ENCODE results near the gene RNPEP. TPM values are rescaled to one million over a fixed set of nuclear protein-coding genes. Genes with fewer than 3 reads are reported as not detected.

The RNPEP gene
- total RNA-seq, 2 experiments from 2014 or later = 19.9 to 20.8 TPM

GRCh38 chr1:201941420-201942128, 40.9 kb upstream of the RNPEP start:
- Mint-ChIP-seq H3K27me3 (peaks cover 59% of the 10 kb centered on the region), H3K27ac (no peak overlapping the region), H3K36me3 (ENCODE audit: low read depth) (no peaks in the 10 kb centered on the region), H3K4me1 (ENCODE audit: low read depth) (peaks cover 16% of the 10 kb centered on the region), H3K9me3 (no peaks in the 10 kb centered on the region), H3K4me3 (no peak overlapping the region)
- ChIA-PET CTCF (no interaction called here), POLR2A (interaction anchor here (0.6 kb wide), 1 partner anchor 20 kb away, joined by 3 read pairs; no protein-coding TSS in a partner anchor)
- DNase-seq = no peak
- Histone ChIP-seq H3K9me3 (ENCODE audit: control insufficient read depth in 1 of 2, insufficient read depth in 1 of 2, low read length in 2 of 2) (peaks cover 0 to 7% of the 10 kb centered on the region in 2 experiments), H3K4me3 (ENCODE audit: low read length) (no peak overlapping the region), H3K4me1 (ENCODE audit: insufficient read depth, low read length) (peaks cover 7% of the 10 kb centered on the region), H3K36me3 (ENCODE audit: insufficient read depth, low read length) (no peaks in the 10 kb centered on the region), H3K27me3 (ENCODE audit: control insufficient read depth in 1 of 2, insufficient read depth in 2 of 2, low read length in 2 of 2) (peaks cover 27 to 34% of the 10 kb centered on the region in 2 experiments), H3K27ac (ENCODE audit: low read depth in 1 of 2, low read length in 2 of 2) (no peak overlapping the region)
- TF ChIP-seq CTCF (IDR thresholded peaks at IDR 0.05) = no peak
- intact Hi-C loops (cut with DNase I, micrococcal nuclease) = loop anchor here in 1 of 2 experiments (5.0 kb wide), 1 partner anchor 51 kb away; no protein-coding TSS in a partner anchor
- ATAC-seq (ENCODE audit: poor library complexity) = no peak

- intact Hi-C loops (cut with DNase I, micrococcal nuclease) = loop anchor here in 1 of 2 experiments (5.0 kb wide), 1 partner anchor 50 kb away; no protein-coding TSS in a partner anchor
- no peak for ATAC-seq (ENCODE audit: poor library complexity)
- Mint-ChIP-seq H3K4me3 (no peak overlapping the region), H3K27ac (no peak overlapping the region), H3K9me3 (no peaks in the 10 kb centered on the region), H3K4me1 (ENCODE audit: low read depth) (peaks cover 19% of the 10 kb centered on the region), H3K27me3 (peaks cover 64% of the 10 kb centered on the region), H3K36me3 (ENCODE audit: low read depth) (no peaks in the 10 kb centered on the region)
- no peak overlapping the region for H3K27ac ChIP-seq (ENCODE audit: low read depth in 1 of 2, low read length in 2 of 2)
- ChIA-PET CTCF (no interaction called here), POLR2A (interaction anchor here (0.6 kb wide), 1 partner anchor 20 kb away, joined by 3 read pairs; no protein-coding TSS in a partner anchor)
- H3K4me1 ChIP-seq (ENCODE audit: insufficient read depth, low read length) = peaks cover 8% of the 10 kb centered on the region
- no peak for TF ChIP-seq CTCF (IDR thresholded peaks at IDR 0.05)
- H3K4me3 ChIP-seq (ENCODE audit: low read length) = no peak overlapping the region
- DNase-seq = no peak
- H3K9me3 ChIP-seq (ENCODE audit: control insufficient read depth in 1 of 2, insufficient read depth in 1 of 2, low read length in 2 of 2) = peaks cover 0 to 8% of the 10 kb centered on the region in 2 experiments
- H3K36me3 ChIP-seq (ENCODE audit: insufficient read depth, low read length) = no peaks in the 10 kb centered on the region
- peaks cover 32 to 39% of the 10 kb centered on the region in 2 experiments for H3K27me3 ChIP-seq (ENCODE audit: control insufficient read depth in 1 of 2, insufficient read depth in 2 of 2, low read length in 2 of 2)
Measured at GRCh38 chr1:201942129-201942495, 40.3 kb upstream of the RNPEP start.

GRCh38 chr1:201944002-201944401, 38.4 kb upstream of the RNPEP start:
- ATAC-seq (ENCODE audit: poor library complexity) (no peak), DNase-seq (no peak)
- intact Hi-C loops (cut with DNase I, micrococcal nuclease) = loop anchor here in 1 of 2 experiments (5.0 kb wide), 1 partner anchor 48 kb away; no protein-coding TSS in a partner anchor
- Histone ChIP-seq H3K9me3 (ENCODE audit: control insufficient read depth in 1 of 2, insufficient read depth in 1 of 2, low read length in 2 of 2) (peaks cover 0 to 8% of the 10 kb centered on the region in 2 experiments), H3K4me3 (ENCODE audit: low read length) (no peak overlapping the region), H3K27me3 (ENCODE audit: control insufficient read depth in 1 of 2, insufficient read depth in 2 of 2, low read length in 2 of 2) (peaks cover 36 to 43% of the 10 kb centered on the region in 2 experiments), H3K27ac (ENCODE audit: low read depth in 1 of 2, low read length in 2 of 2) (no peak overlapping the region), H3K4me1 (ENCODE audit: insufficient read depth, low read length) (peaks cover 8% of the 10 kb centered on the region), H3K36me3 (ENCODE audit: insufficient read depth, low read length) (no peaks in the 10 kb centered on the region)
- no peak for TF ChIP-seq CTCF (IDR thresholded peaks at IDR 0.05)
- Mint-ChIP-seq H3K36me3 (ENCODE audit: low read depth) (no peaks in the 10 kb centered on the region), H3K4me1 (ENCODE audit: low read depth) (peaks cover 19% of the 10 kb centered on the region), H3K27me3 (peaks cover 73% of the 10 kb centered on the region), H3K4me3 (no peak overlapping the region), H3K27ac (no peak overlapping the region), H3K9me3 (no peaks in the 10 kb centered on the region)
- ChIA-PET POLR2A (no interaction called here), CTCF (no interaction called here)
